Tibial artery (tissue), 4 donors: Measurements from ENCODE around the gene SLC22A1.

Experiments used
- DNase-seq, 2 donors: peaks; one replicate each; pipeline ENCODE4 v3.0.0-alpha.2; 2019
- H3K27ac ChIP-seq, 2 donors: fragments of 200-600 bp; sonication (generic) in 1 of 2; 1 replicate in 1 of 2; 2 replicates in 1 of 2; pipeline ENCODE4 v1.5.1; 2018 to 2019; ENCODE audit warnings: mild to moderate bottlenecking in 1 of 2
- H3K27me3 ChIP-seq, 2 donors: fragments of 200-600 bp; sonication (generic) in 1 of 2; one replicate each; pipeline versions ENCODE4 v1.5.1 to v1.6.0; 2016 to 2019
- H3K36me3 ChIP-seq, 3 donors: fragments of 200-600 bp; sonication (generic) in 2 of 3; one replicate each; pipeline ENCODE4 v1.5.1; 2016 to 2019; ENCODE audit warnings: mild to moderate bottlenecking in 2 of 3
- H3K4me1 ChIP-seq, 4 donors: fragments of 200-600 bp; sonication (generic) in 2 of 4; 1 replicate in 3 of 4; 2 replicates in 1 of 4; pipeline ENCODE4 v1.5.1; 2016 to 2019
- H3K4me3 ChIP-seq, 2 donors: fragments of 200-600 bp; sonication (generic) in 1 of 2; 1 replicate in 1 of 2; 2 replicates in 1 of 2; pipeline ENCODE4 v1.5.1; 2018 to 2019; ENCODE audit warnings: mild to moderate bottlenecking in 2 of 2
- H3K9me3 ChIP-seq, 3 donors: fragments of 200-600 bp; sonication (generic) in 1 of 3; one replicate each; pipeline ENCODE4 v1.5.1; 2016 to 2019
- CTCF ChIP-seq, 2 experiments: fragments of 200-600 bp in 1 of 2; fragments of 450-650 bp in 1 of 2; IDR thresholded peaks; one replicate each; pipeline ENCODE4 v1.5.1; 2017 to 2019; ENCODE audit warnings: antibody characterized with exemption in 2 of 2, mild to moderate bottlenecking in 1 of 2, moderate library complexity in 1 of 2
- intact Hi-C: fragments of 100-400 bp; cut with DNase I; formaldehyde crosslinking; loops from one replicate; pipeline ENCODE4 v1.15.0; 2023; ENCODE audit warnings: low total_unique reads

The SLC22A1 gene

GRCh38 chr6:160117137-160117536, 4.5 kb upstream of the SLC22A1 start:
- H3K4me1 ChIP-seq: no peaks in the 10 kb centered on the region
- intact Hi-C loops: no loop called here
- no peaks in the 10 kb centered on the region for H3K9me3 ChIP-seq
- no peaks in the 10 kb centered on the region for H3K27me3 ChIP-seq
- H3K36me3 ChIP-seq: peaks cover 0 to 25% (median 7%) of the 10 kb centered on the region in 3 donors
- TF ChIP-seq CTCF (IDR thresholded peaks at IDR 0.05): no peak
- H3K4me3 ChIP-seq: no peak overlapping the region
- no peak overlapping the region for H3K27ac ChIP-seq
- peak in 1 of 2 donors; percentile 25 for DNase-seq

GRCh38 chr6:160118620-160119229, 2.9 kb upstream of the SLC22A1 start:
- Histone ChIP-seq H3K4me1 (no peaks in the 10 kb centered on the region), H3K9me3 (no peaks in the 10 kb centered on the region), H3K4me3 (no peak overlapping the region), H3K27ac (no peak overlapping the region), H3K36me3 (peaks cover 0 to 26% (median 0%) of the 10 kb centered on the region in 3 donors), H3K27me3 (no peaks in the 10 kb centered on the region)
- intact Hi-C loops: no loop called here
- peak in 1 of 2 donors; percentile 41 for DNase-seq
- TF ChIP-seq CTCF (IDR thresholded peaks at IDR 0.05): no peak

- no peak overlapping the region for H3K4me3 ChIP-seq
- no peak overlapping the region for H3K27ac ChIP-seq
- TF ChIP-seq CTCF (IDR thresholded peaks at IDR 0.05): no peak
- H3K36me3 ChIP-seq: peaks cover 0 to 26% (median 0%) of the 10 kb centered on the region in 3 donors
- H3K9me3 ChIP-seq: no peaks in the 10 kb centered on the region
- H3K4me1 ChIP-seq: no peaks in the 10 kb centered on the region
- no peaks in the 10 kb centered on the region for H3K27me3 ChIP-seq
- DNase-seq: no peak
- intact Hi-C loops: no loop called here
These were observed 1.5 kb upstream of the SLC22A1 start for GRCh38 chr6:160120087-160120486.

- no peaks in the 10 kb centered on the region for H3K27me3 ChIP-seq
- H3K4me1 ChIP-seq: no peaks in the 10 kb centered on the region
- TF ChIP-seq CTCF (IDR thresholded peaks at IDR 0.05): no peak
- no peak overlapping the region for H3K27ac ChIP-seq
- H3K4me3 ChIP-seq: no peak overlapping the region
- intact Hi-C loops: no loop called here
- DNase-seq: peak in 1 of 2 donors; percentile 41
- H3K36me3 ChIP-seq: peaks cover 0 to 23% (median 0%) of the 10 kb centered on the region in 3 donors
- H3K9me3 ChIP-seq: no peaks in the 10 kb centered on the region
These were observed 366 bp downstream of the SLC22A1 start for GRCh38 chr6:160121981-160122380.

- H3K9me3 ChIP-seq: no peaks in the 10 kb centered on the region
- no peak overlapping the region for H3K4me3 ChIP-seq
- no peaks in the 10 kb centered on the region for H3K27me3 ChIP-seq
- peaks cover 0 to 15% (median 0%) of the 10 kb centered on the region in 3 donors for H3K36me3 ChIP-seq
- TF ChIP-seq CTCF (IDR thresholded peaks at IDR 0.05): no peak
- H3K27ac ChIP-seq: no peak overlapping the region
- H3K4me1 ChIP-seq: no peaks in the 10 kb centered on the region
- intact Hi-C loops: no loop called here
- DNase-seq: no peak
These were observed 1.1 kb downstream of the SLC22A1 start for GRCh38 chr6:160122744-160123143.
